GM12878 (cell line): ENCODE data around the gene CDK5R2. TPM values are rescaled to one million over a fixed set of nuclear protein-coding genes. Genes with fewer than 3 reads are reported as not detected.
A peak's percentile ranks its signal among the peaks of the same experiment; 100 is the strongest.

ENCODE experiments used
- ATAC-seq: fragments of 200-7000 bp; cut with Tn5 transposase; 3 replicates; pipeline ENCODE4 v1.9.1; 2020; ENCODE audit warnings: mild to moderate bottlenecking, moderate library complexity
- BruUV-seq: library from RNA; stranded (reverse); fragments of 400-500 nt; replicated peaks from 2 replicates; lab custom pipeline; 2021; lab: Mats Ljungman, UMichigan
- CTCF ChIA-PET: fragments of 300-600 bp; sonication (Branson Sonifier 250); formaldehyde crosslinking; extraction: SDS; loops from one replicate; lab custom pipeline; 2021; ENCODE audit warnings: inconsistent platforms; lab: Yijun Ruan, JAX
- POLR2A ChIA-PET: fragments of 350-600 bp; formaldehyde crosslinking; extraction: SDS; loops from one replicate; lab custom pipeline; 2021; ENCODE audit warnings: inconsistent platforms; lab: Charles Lee
- RAD21 ChIA-PET: fragments of 300-600 bp; sonication (Branson Sonifier 250); formaldehyde crosslinking; loops from one replicate; lab custom pipeline; 2023; ENCODE audit warnings: antibody characterized with exemption; ENCODE audit not compliant: unreplicated experiment; lab: Charles Lee
- SMC1A ChIA-PET: fragments of 300-600 bp; sonication (Branson Sonifier 250); formaldehyde crosslinking; loops from one replicate; lab custom pipeline; 2023; ENCODE audit not compliant: unreplicated experiment, uncharacterized antibody; lab: Charles Lee
- DNase-seq: peaks from one replicate; pipeline ENCODE4 v3.0.0-alpha.2; 2011; ENCODE audit warnings: low read depth, low spot score
- FAIRE-seq: peaks from 3 replicates; lab custom pipeline; 2011; peaks lifted over from hg19 to GRCh38; lab: Jason Lieb, UNC
- H2AFZ ChIP-seq: 2 replicates; pipeline ENCODE4 v1.6.0; 2011; ENCODE audit warnings: low read depth, low read length, control low read depth; ENCODE audit not compliant: control insufficient read depth
- H3K27ac ChIP-seq: 2 replicates; pipeline ENCODE4 v1.5.1; 2011; ENCODE audit warnings: control low read depth; ENCODE audit not compliant: control insufficient read depth, insufficient read depth
- H3K27me3 ChIP-seq, 2 experiments: replicated peaks in 1 of 2; 2 replicates each; pipeline versions ENCODE4 v1.6.0 to v1.6.1; 2011; ENCODE audit warnings: low read length in 1 of 2; ENCODE audit not compliant: control insufficient read depth in 2 of 2, insufficient read depth in 2 of 2
- H3K36me3 ChIP-seq, 2 experiments: 2 replicates each; pipeline ENCODE4 v1.5.1; 2011; ENCODE audit warnings: low read length in 1 of 2; ENCODE audit not compliant: control insufficient read depth in 2 of 2, insufficient read depth in 2 of 2
- H3K4me1 ChIP-seq: 2 replicates; pipeline ENCODE4 v1.6.1; 2011; ENCODE audit warnings: mild to moderate bottlenecking, low read length, moderate library complexity, mixed read lengths; ENCODE audit not compliant: control insufficient read depth, insufficient read depth
- H3K4me2 ChIP-seq: 2 replicates; pipeline ENCODE4 v1.6.0; 2011; ENCODE audit warnings: control low read depth; ENCODE audit not compliant: control insufficient read depth, insufficient read depth
- H3K4me3 ChIP-seq: fragments of 200-600 bp; sonication (generic); 2 replicates; pipeline ENCODE4 v1.5.1; 2016
- H3K79me2 ChIP-seq: 2 replicates; pipeline ENCODE4 v1.6.0; 2011; ENCODE audit warnings: low read length; ENCODE audit not compliant: control insufficient read depth, insufficient read depth
- H3K9ac ChIP-seq: 2 replicates; pipeline ENCODE4 v1.8.0; 2011; ENCODE audit warnings: low read length, control low read depth, mixed read lengths; ENCODE audit not compliant: control insufficient read depth, insufficient read depth
- H3K9me3 ChIP-seq: replicated peaks from 3 replicates; pipeline ENCODE4 v1.5.1; 2011; ENCODE audit warnings: mild to moderate bottlenecking, low read length; ENCODE audit not compliant: control insufficient read depth, insufficient read depth
- H4K20me1 ChIP-seq: 2 replicates; pipeline ENCODE4 v1.6.0; 2011; ENCODE audit not compliant: control insufficient read depth, insufficient read depth
- BHLHE40 ChIP-seq, 2 experiments: fragments of 450-650 bp in 1 of 2; IDR thresholded peaks; 2 replicates each; pipeline ENCODE4 v1.6.1; 2011 to 2017; ENCODE audit warnings: low read depth in 2 of 2, borderline replicate concordance in 1 of 2, improper control_type of control experiment in 1 of 2, low read length in 1 of 2, mild to moderate bottlenecking in 1 of 2
- CTCF ChIP-seq, 3 experiments: IDR thresholded peaks in 2 of 3; conservative IDR thresholded peaks in 1 of 3; 2 replicates each; pipeline ENCODE4 v1.5.1; 2011; ENCODE audit warnings: low read depth in 3 of 3, low read length in 3 of 3, mild to moderate bottlenecking in 3 of 3, control low read depth in 2 of 3, moderate library complexity in 2 of 3, inconsistent platforms in 1 of 3, mixed read lengths in 1 of 3; ENCODE audit not compliant: control insufficient read depth in 2 of 3, insufficient read depth in 1 of 3; ENCODE audit errors: extremely low read depth in 1 of 3
- NFYA ChIP-seq: IDR thresholded peaks from 2 replicates; pipeline ENCODE4 v1.6.1; 2011; ENCODE audit warnings: low read depth, mild to moderate bottlenecking, low read length, improper control_type of control experiment, borderline replicate concordance
- NR2F1 ChIP-seq: fragments of 450-650 bp; conservative IDR thresholded peaks from 2 replicates; pipeline ENCODE4 v1.6.1; 2017; ENCODE audit warnings: mild to moderate bottlenecking
- SRF ChIP-seq, 2 experiments: IDR thresholded peaks; 2 replicates each; pipeline ENCODE4 v1.6.1; 2011; ENCODE audit warnings: low read depth in 2 of 2, low read length in 2 of 2, mild to moderate bottlenecking in 1 of 2, moderate library complexity in 1 of 2
- ZNF274 ChIP-seq: IDR thresholded peaks from one replicate; pipeline ENCODE4 v1.8.0; 2011; ENCODE audit not compliant: insufficient read length, insufficient read depth
- WGBS: methylation state at CpG from one replicate; pipeline ENCODE4 v1.1.6; 2016; ENCODE audit warnings: low lambda C conversion rate; ENCODE audit not compliant: insufficient replicate concordance, insufficient coverage; ENCODE audit errors: missing lambda C conversion rate; 5-methylcytosine and 5-hydroxymethylcytosine counted together
- in situ Hi-C: fragments of 300-500 bp; cut with MboI; formaldehyde crosslinking; loops from 9 replicates; pipeline ENCODE4 v1.14.3; 2018; ENCODE audit warnings: mixed read lengths
- intact Hi-C: fragments of 100-400 bp; cut with micrococcal nuclease; formaldehyde crosslinking; loops from one replicate; pipeline ENCODE4 v1.14.2; 2022; ENCODE audit not compliant: unreplicated experiment
- polyA plus RNA-seq, 11 experiments: library from polyadenylated mRNA; depleted of rRNA in 4 of 11; unstranded in 6 of 11; stranded (reverse) in 5 of 11; fragments of >200 nt; fragmentation: Nextera tagmentation in 4 of 11; fragmentation: Illumina TruSeq in 1 of 11; extraction: Ambion mirVana in 4 of 11; extraction: Trizol in 1 of 11; gene quantifications; 1 replicate in 1 of 11; 2 replicates in 10 of 11; pipeline versions ENCODE4 v1.2.1 to v1.2.3, GENCODE V29; 2011 to 2016; ENCODE audit warnings: inconsistent platforms in 2 of 11, missing spikeins in 2 of 11, low read depth in 1 of 11
- total RNA-seq, 4 experiments: library from RNA; depleted of rRNA in 3 of 4; stranded (reverse); fragments of >200 nt in 3 of 4; fragmentation: Illumina TruSeq in 1 of 4; extraction: Trizol in 1 of 4; gene quantifications; 2 replicates each; pipeline versions ENCODE4 v1.2.1 to v1.2.3, GENCODE V29; 2013 to 2021
- TF ChIP-seq, protein P1 (sequence below): IDR thresholded peaks from 2 replicates; pipeline ENCODE4 v1.6.1; 2012; ENCODE audit warnings: low read depth, low read length, improper control_type of control experiment

CDK5R2 gene
- total and polyA plus RNA-seq, 10 of the 15 experiments (the other 5 are each of a cell fraction or from before 2014, with no cell fraction given): not detected

DNA sequence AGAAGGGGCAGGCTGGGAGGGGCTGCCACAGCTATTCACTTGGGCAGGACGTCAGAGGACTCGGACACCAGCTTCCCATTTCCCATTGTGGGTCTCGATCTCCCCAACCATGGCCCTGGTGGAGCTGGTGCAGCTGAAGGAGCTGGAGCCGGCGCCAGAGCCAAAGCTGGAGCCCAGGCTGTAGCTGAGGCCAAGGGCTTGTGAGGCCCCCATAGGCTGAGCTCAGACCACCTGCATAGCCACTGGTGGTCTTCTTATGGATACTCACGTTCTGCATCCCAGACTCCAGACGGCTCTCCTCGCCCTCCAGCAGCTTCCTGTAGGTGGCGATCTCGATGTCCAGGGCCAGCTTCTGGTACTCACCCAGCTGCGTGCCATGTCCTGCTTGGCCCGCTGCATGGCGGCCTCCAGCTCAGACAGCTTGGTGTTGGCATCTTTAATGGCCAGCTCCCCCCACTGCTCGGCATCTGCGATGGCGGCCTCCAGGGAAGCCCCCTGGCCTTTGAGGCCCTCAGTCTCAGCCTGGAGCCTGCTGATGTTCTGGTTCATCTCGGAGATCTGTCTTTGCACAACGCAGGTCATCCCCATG lies 6.0 kb upstream of the CDK5R2 start:
- Histone ChIP-seq H2AFZ (no peak overlapping the region), H3K4me1 (no peaks in the 10 kb centered on the region), H4K20me1 (no peaks in the 10 kb centered on the region), H3K4me2 (no peak overlapping the region), H3K27me3 (peaks cover 2% of the 10 kb centered on the region in 2 experiments; a peak in 3 of 4 replicates), H3K27ac (no peak overlapping the region), H3K9ac (no peak overlapping the region), H3K36me3 (no peaks in the 10 kb centered on the region), H3K79me2 (no peaks in the 10 kb centered on the region), H3K4me3 (no peak overlapping the region), H3K9me3 (no peaks in the 10 kb centered on the region)
- RAD21 ChIA-PET: interaction anchor here (2.0 kb wide), 1 partner anchor 77 kb away, joined by 5 read pairs; no protein-coding TSS in a partner anchor
- FAIRE-seq: no peak
- SMC1A ChIA-PET: interaction anchor here (0.6 kb wide), 1 partner anchor 43 kb away, joined by 3 read pairs; no protein-coding TSS in a partner anchor
- POLR2A ChIA-PET: interaction anchor here (0.6 kb wide), 1 partner anchor 541 kb away, joined by 7 read pairs; no protein-coding TSS in a partner anchor
- TF ChIP-seq NR2F1 (no peak), CTCF (IDR thresholded peaks at IDR 0.05 in 2 of 3, conservative IDR thresholded peaks at IDR 0.05 in 1 of 3; ENCODE audit: control insufficient read depth in 2 of 3, extremely low read depth in 1 of 3, insufficient read depth in 1 of 3, low read depth in 3 of 3, low read length in 3 of 3) (0 out of 6 replicates have a peak, but pooled peaks of 1 of the 3 experiments have one; percentile 12), NFYA (no peak), SRF (IDR thresholded peaks at IDR 0.05; ENCODE audit: low read depth in 2 of 2, low read length in 2 of 2) (no peak), ZNF274 (no peak), BHLHE40 (IDR thresholded peaks at IDR 0.05; ENCODE audit: borderline replicate concordance in 1 of 2, low read depth in 2 of 2, low read length in 1 of 2) (no peak)
- TF ChIP-seq, protein P1, sequence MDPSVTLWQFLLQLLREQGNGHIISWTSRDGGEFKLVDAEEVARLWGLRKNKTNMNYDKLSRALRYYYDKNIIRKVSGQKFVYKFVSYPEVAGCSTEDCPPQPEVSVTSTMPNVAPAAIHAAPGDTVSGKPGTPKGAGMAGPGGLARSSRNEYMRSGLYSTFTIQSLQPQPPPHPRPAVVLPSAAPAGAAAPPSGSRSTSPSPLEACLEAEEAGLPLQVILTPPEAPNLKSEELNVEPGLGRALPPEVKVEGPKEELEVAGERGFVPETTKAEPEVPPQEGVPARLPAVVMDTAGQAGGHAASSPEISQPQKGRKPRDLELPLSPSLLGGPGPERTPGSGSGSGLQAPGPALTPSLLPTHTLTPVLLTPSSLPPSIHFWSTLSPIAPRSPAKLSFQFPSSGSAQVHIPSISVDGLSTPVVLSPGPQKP: no peak
- 37% methylated on average over 18 of the region's 18 CpGs for WGBS
- in situ Hi-C loops (no loop called here), intact Hi-C loops (no loop called here)
- CTCF ChIA-PET: interaction anchor here (1.0 to 2.0 kb wide), 8 partner anchors 9 to 77 kb away, joined by 3 to 8 read pairs (median 4); no protein-coding TSS in a partner anchor
- ATAC-seq: no peak
- no TSS peak for BruUV-seq
- DNase-seq: no peak
